K562 (cell line): ENCODE data around the gene OR52W1. TPM values are rescaled to one million over a fixed set of nuclear protein-coding genes. Genes with fewer than 3 reads are reported as not detected.

Source experiments
- ATAC-seq: fragments of 200-7000 bp; cut with Tn5 transposase; 3 replicates; pipeline ENCODE4 v1.9.1; 2020; ENCODE audit warnings: moderate library complexity
- BruUV-seq: library from RNA; stranded (reverse); fragments of 400-500 nt; replicated peaks from 2 replicates; lab custom pipeline; 2021; lab: Mats Ljungman, UMichigan
- CTCF ChIA-PET: fragments of 300-600 bp; formaldehyde crosslinking; extraction: SDS; loops from one replicate; lab custom pipeline; 2021; ENCODE audit warnings: low intra/inter-chr PET ratio; lab: Yijun Ruan, JAX
- POLR2A ChIA-PET: fragments of 300-600, 350-650 bp; sonication (Branson Sonifier 250); formaldehyde crosslinking; extraction: SDS; loops from one replicate; lab custom pipeline; 2021; ENCODE audit warnings: antibody characterized with exemption, inconsistent platforms; lab: Yijun Ruan, JAX
- DNase-seq, 4 experiments: peaks; one replicate each; pipeline versions ENCODE4 v3.0.0 to v3.0.0-alpha.2; 2011 to 2018; ENCODE audit warnings: low spot score in 3 of 4, mixed read lengths in 3 of 4; ENCODE audit errors: extremely low read depth in 1 of 4
- FAIRE-seq: peaks from 2 replicates; lab custom pipeline; 2011; peaks lifted over from hg19 to GRCh38; lab: Jason Lieb, UNC
- H2AFZ ChIP-seq: 2 replicates; pipeline ENCODE4 v1.6.0; 2011; ENCODE audit warnings: low read depth, low read length, control low read depth, inconsistent platforms
- H3K27ac ChIP-seq: fragments of 200-600 bp; 3 replicates; pipeline ENCODE4 v1.8.0; 2011; ENCODE audit warnings: low read depth, mild to moderate bottlenecking, control low read depth, inconsistent platforms, low read length, moderate library complexity, mixed read lengths; ENCODE audit errors: extremely low read depth
- H3K27me3 ChIP-seq, 2 experiments: fragments of 300-600 bp in 1 of 2; 2 replicates in 1 of 2; 3 replicates in 1 of 2; pipeline versions ENCODE4 v1.6.0 to v1.8.0; 2011; ENCODE audit warnings: inconsistent platforms in 2 of 2, low read length in 2 of 2, mild to moderate bottlenecking in 1 of 2, mixed read lengths in 1 of 2, moderate library complexity in 1 of 2; ENCODE audit not compliant: control insufficient read depth in 2 of 2, insufficient read depth in 2 of 2
- H3K36me3 ChIP-seq: fragments of 300-600 bp; 3 replicates; pipeline ENCODE4 v1.8.0; 2011; ENCODE audit warnings: mild to moderate bottlenecking, low read length, inconsistent platforms; ENCODE audit not compliant: control insufficient read depth, insufficient read depth
- H3K4me1 ChIP-seq, 2 experiments: fragments of 200-600 bp in 1 of 2; replicated peaks in 1 of 2; 2 replicates in 1 of 2; 3 replicates in 1 of 2; pipeline versions ENCODE4 v1.5.1 to v1.8.0; 2011; ENCODE audit warnings: inconsistent platforms in 2 of 2, low read length in 2 of 2, mild to moderate bottlenecking in 1 of 2, mixed read lengths in 1 of 2, moderate library complexity in 1 of 2; ENCODE audit not compliant: control insufficient read depth in 2 of 2, insufficient read depth in 2 of 2
- H3K4me2 ChIP-seq: 2 replicates; pipeline ENCODE4 v1.6.1; 2011; ENCODE audit warnings: low read length, control low read depth, inconsistent platforms, mixed read lengths; ENCODE audit not compliant: insufficient read depth
- H3K4me3 ChIP-seq: fragments of 200-600 bp; sonication (generic), shearing (Covaris generic); 2 replicates; pipeline ENCODE4 v1.5.1; 2016; ENCODE audit warnings: control low read depth, inconsistent platforms
- H3K79me2 ChIP-seq: fragments of 200-600 bp; 3 replicates; pipeline ENCODE4 v1.8.0; 2011; ENCODE audit warnings: low read length, inconsistent platforms; ENCODE audit not compliant: control insufficient read depth, insufficient read depth
- H3K9ac ChIP-seq, 2 experiments: 2 replicates each; pipeline versions ENCODE4 v1.6.0 to v1.6.1; 2011; ENCODE audit warnings: low read depth in 2 of 2, low read length in 2 of 2, control low read depth in 1 of 2, inconsistent platforms in 1 of 2, mild to moderate bottlenecking in 1 of 2, mixed read lengths in 1 of 2; ENCODE audit not compliant: insufficient read depth in 1 of 2
- H3K9me1 ChIP-seq: one replicate; pipeline ENCODE4 v1.6.0; 2011; ENCODE audit warnings: inconsistent platforms, mild to moderate bottlenecking, low read length, moderate library complexity; ENCODE audit not compliant: control insufficient read depth, insufficient read depth
- H3K9me3 ChIP-seq: replicated peaks from 2 replicates; pipeline ENCODE4 v1.5.1; 2011; ENCODE audit warnings: low read depth, low read length, inconsistent platforms; ENCODE audit not compliant: control insufficient read depth, insufficient read depth
- H4K20me1 ChIP-seq: replicated peaks from 2 replicates; pipeline ENCODE4 v1.6.1; 2011; ENCODE audit warnings: low read length, inconsistent platforms, mixed read lengths; ENCODE audit not compliant: control insufficient read depth, insufficient read depth
- NELFE ChIP-seq: IDR thresholded peaks from 2 replicates; pipeline ENCODE4 v1.6.1; 2011; ENCODE audit warnings: mild to moderate bottlenecking; ENCODE audit not compliant: insufficient read depth, insufficient read length
- SREBF2 ChIP-seq: sonication (generic); formaldehyde crosslinking; IDR thresholded peaks from 2 replicates; pipeline ENCODE4 v1.4.0; 2020; ENCODE audit warnings: mild to moderate bottlenecking, missing genetic modification reagents
- TARDBP ChIP-seq: fragments of 450-650 bp; IDR thresholded peaks from 2 replicates; pipeline ENCODE4 v1.6.1; 2016
- YBX1 ChIP-seq: fragments of 450-650 bp; IDR thresholded peaks from 2 replicates; pipeline ENCODE4 v1.7.1; 2016; ENCODE audit warnings: mild to moderate bottlenecking
- ZNF12 ChIP-seq: sonication (generic); formaldehyde crosslinking; IDR thresholded peaks from 2 replicates; pipeline ENCODE4 v1.4.0; 2020; ENCODE audit warnings: mild to moderate bottlenecking, missing genetic modification reagents
- ZNF23 ChIP-seq: fragments of 250-450 bp; sonication (Bioruptor Pico); IDR thresholded peaks from 2 replicates; pipeline ENCODE4 v1.4.0; 2020; ENCODE audit warnings: mild to moderate bottlenecking
- WGBS: fragments of 100-300 bp; shearing (Covaris generic); methylation state at CpG from one replicate; pipeline ENCODE4 v1.1.6; 2016; ENCODE audit warnings: low coverage, mixed read lengths; ENCODE audit not compliant: insufficient coverage; ENCODE audit errors: missing lambda C conversion rate; 5-methylcytosine and 5-hydroxymethylcytosine counted together
- in situ Hi-C: fragments of 300-500 bp; cut with MboI; formaldehyde crosslinking; loops from 4 replicates; pipeline ENCODE4 v1.15.0; 2018; ENCODE audit warnings: inconsistent platforms, mixed read lengths
- intact Hi-C: fragments of 100-400 bp; cut with micrococcal nuclease; formaldehyde crosslinking; loops from 2 replicates; pipeline ENCODE4 v1.14.2; 2022
- polyA plus RNA-seq, 8 experiments: library from polyadenylated mRNA; depleted of rRNA in 4 of 8; stranded (reverse) in 5 of 8; unstranded in 3 of 8; fragments of >200 nt; fragmentation: Nextera tagmentation in 2 of 8; fragmentation: Illumina TruSeq in 1 of 8; extraction: Ambion mirVana in 2 of 8; extraction: Trizol in 1 of 8; gene quantifications; 2 replicates each; pipeline versions ENCODE4 v1.2.1 to v1.2.3, GENCODE V29; 2011 to 2014; ENCODE audit warnings: inconsistent platforms in 1 of 8, missing spikeins in 1 of 8
- total RNA-seq, 7 experiments: library from RNA; depleted of rRNA in 6 of 7; stranded (reverse); fragments of >200 nt in 6 of 7; fragmentation: Illumina TruSeq in 2 of 7; extraction: Trizol in 2 of 7; gene quantifications; 2 replicates each; pipeline versions ENCODE4 v1.2.1 to v1.2.3, GENCODE V29; 2011 to 2021; ENCODE audit warnings: low replicate concordance in 1 of 7
- TF ChIP-seq, protein P1 (sequence below): fragments of 450-650 bp; IDR thresholded peaks from 2 replicates; pipeline ENCODE4 v1.6.1; 2016; ENCODE audit warnings: borderline replicate concordance
- TF ChIP-seq, protein P2 (sequence below): fragments of 250-450 bp; sonication (Bioruptor Pico); IDR thresholded peaks from 2 replicates; pipeline ENCODE4 v1.4.0; 2020

OR52W1 gene
- total and polyA plus RNA-seq, 9 of the 15 experiments (the other 6 are each of a cell fraction or from before 2014, with no cell fraction given) = not detected

DNA sequence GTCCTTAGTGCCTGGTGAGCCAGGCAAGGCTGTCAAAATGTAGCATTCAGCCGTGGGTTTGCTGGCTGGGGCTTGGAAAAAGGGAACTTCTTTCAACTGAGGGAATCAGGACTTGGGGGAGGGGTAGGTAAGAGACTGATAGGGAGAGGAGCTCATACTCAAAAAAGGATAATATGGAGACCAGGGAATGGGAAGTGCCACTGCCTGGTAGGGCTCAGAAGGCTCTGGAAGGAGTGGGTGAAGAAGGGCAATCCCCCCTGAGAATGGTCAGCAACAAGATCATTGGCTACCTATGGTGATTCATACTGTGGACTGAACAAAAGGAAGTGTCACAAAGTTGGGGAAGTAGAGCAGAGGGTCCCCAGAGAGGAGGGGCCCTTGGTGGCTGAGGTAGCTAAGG, 41.8 kb downstream of the OR52W1 start (continued):
- TF ChIP-seq, protein P1, sequence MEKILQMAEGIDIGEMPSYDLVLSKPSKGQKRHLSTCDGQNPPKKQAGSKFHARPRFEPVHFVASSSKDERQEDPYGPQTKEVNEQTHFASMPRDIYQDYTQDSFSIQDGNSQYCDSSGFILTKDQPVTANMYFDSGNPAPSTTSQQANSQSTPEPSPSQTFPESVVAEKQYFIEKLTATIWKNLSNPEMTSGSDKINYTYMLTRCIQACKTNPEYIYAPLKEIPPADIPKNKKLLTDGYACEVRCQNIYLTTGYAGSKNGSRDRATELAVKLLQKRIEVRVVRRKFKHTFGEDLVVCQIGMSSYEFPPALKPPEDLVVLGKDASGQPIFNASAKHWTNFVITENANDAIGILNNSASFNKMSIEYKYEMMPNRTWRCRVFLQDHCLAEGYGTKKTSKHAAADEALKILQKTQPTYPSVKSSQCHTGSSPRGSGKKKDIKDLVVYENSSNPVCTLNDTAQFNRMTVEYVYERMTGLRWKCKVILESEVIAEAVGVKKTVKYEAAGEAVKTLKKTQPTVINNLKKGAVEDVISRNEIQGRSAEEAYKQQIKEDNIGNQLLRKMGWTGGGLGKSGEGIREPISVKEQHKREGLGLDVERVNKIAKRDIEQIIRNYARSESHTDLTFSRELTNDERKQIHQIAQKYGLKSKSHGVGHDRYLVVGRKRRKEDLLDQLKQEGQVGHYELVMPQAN = no peak
- TF ChIP-seq NELFE = no peak

DNA sequence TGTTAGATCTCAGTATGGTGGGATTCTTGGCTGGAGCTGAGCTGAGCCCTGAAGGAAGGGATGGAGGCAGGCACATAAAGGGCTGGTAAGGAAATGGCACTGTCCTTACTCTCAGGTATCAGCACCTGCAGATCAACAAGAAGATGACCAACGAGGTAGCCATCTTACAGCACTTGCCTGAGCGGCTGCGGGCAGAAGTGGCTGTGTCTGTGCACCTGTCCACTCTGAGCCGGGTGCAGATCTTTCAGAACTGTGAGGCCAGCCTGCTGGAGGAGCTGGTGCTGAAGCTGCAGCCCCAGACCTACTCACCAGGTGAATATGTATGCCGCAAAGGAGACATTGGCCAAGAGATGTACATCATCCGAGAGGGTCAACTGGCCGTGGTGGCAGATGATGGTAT, 42.3 kb downstream of the OR52W1 start:
- CTCF ChIA-PET = no interaction called here
- H3K9me1 ChIP-seq = no peaks in the 10 kb centered on the region
- H3K27ac ChIP-seq = no peak overlapping the region
- H2AFZ ChIP-seq = no peak overlapping the region
- H3K4me1 ChIP-seq = peaks cover 0 to 9% of the 10 kb centered on the region in 2 experiments; a peak in 3 of 5 replicates
- H3K79me2 ChIP-seq = no peaks in the 10 kb centered on the region
- in situ Hi-C loops (no loop called here), intact Hi-C loops (no loop called here)
- DNase-seq (no peak), ATAC-seq (no peak), FAIRE-seq (no peak)
- H3K9me3 ChIP-seq = no peaks in the 10 kb centered on the region
- POLR2A ChIA-PET = no interaction called here
- H4K20me1 ChIP-seq = no peaks in the 10 kb centered on the region
- BruUV-seq = no TSS peak
- H3K9ac ChIP-seq = no peak overlapping the region
- no peak overlapping the region for H3K4me3 ChIP-seq
- no peaks in the 10 kb centered on the region for H3K36me3 ChIP-seq
- H3K27me3 ChIP-seq = peaks cover 13 to 54% of the 10 kb centered on the region in 2 experiments
- TF ChIP-seq ZNF12 (CRISPR knock-in tag) = no peak
- TF ChIP-seq, protein P2, sequence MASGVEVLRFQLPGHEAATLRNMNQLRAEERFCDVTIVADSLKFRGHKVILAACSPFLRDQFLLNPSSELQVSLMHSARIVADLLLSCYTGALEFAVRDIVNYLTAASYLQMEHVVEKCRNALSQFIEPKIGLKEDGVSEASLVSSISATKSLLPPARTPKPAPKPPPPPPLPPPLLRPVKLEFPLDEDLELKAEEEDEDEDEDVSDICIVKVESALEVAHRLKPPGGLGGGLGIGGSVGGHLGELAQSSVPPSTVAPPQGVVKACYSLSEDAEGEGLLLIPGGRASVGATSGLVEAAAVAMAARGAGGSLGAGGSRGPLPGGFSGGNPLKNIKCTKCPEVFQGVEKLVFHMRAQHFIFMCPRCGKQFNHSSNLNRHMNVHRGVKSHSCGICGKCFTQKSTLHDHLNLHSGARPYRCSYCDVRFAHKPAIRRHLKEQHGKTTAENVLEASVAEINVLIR (CRISPR knock-in tag) = no peak
- no peak for TF ChIP-seq YBX1
- no peak for TF ChIP-seq TARDBP
- no peak for TF ChIP-seq ZNF23 (CRISPR knock-in tag)
- TF ChIP-seq SREBF2 = no peak
- no peak overlapping the region for H3K4me2 ChIP-seq
- WGBS = 6% methylated on average over 7 of the region's 7 CpGs
